Endothelial cell (in vitro differentiated cells): ENCODE data around the gene HLA-DMA. TPM values are rescaled to one million over a fixed set of nuclear protein-coding genes. Genes with fewer than 3 reads are reported as not detected.

Experiments
- DNase-seq: peaks from one replicate; pipeline ENCODE4 v3.0.0; 2021; ENCODE audit warnings: low spot score
- H3K27ac Mint-ChIP-seq: one replicate; pipeline ENCODE4 v1.8.0; 2021; ENCODE audit warnings: mixed read lengths, inconsistent platforms; ENCODE audit not compliant: unreplicated experiment
- H3K27me3 Mint-ChIP-seq: one replicate; pipeline ENCODE4 v1.8.0; 2021; ENCODE audit warnings: mild to moderate bottlenecking, moderate library complexity, mixed read lengths, inconsistent platforms; ENCODE audit not compliant: unreplicated experiment
- H3K36me3 Mint-ChIP-seq: one replicate; pipeline ENCODE4 v1.8.0; 2021; ENCODE audit warnings: mild to moderate bottlenecking, low read depth, mixed read lengths, inconsistent platforms; ENCODE audit not compliant: unreplicated experiment
- H3K4me1 Mint-ChIP-seq: one replicate; pipeline ENCODE4 v1.8.0; 2021; ENCODE audit warnings: mild to moderate bottlenecking, mixed read lengths, inconsistent platforms; ENCODE audit not compliant: unreplicated experiment
- H3K4me3 Mint-ChIP-seq: one replicate; pipeline ENCODE4 v1.8.0; 2021; ENCODE audit warnings: mild to moderate bottlenecking, mixed read lengths, inconsistent platforms; ENCODE audit not compliant: unreplicated experiment
- H3K9me3 Mint-ChIP-seq: one replicate; pipeline ENCODE4 v1.8.0; 2021; ENCODE audit warnings: mixed read lengths, inconsistent platforms; ENCODE audit not compliant: unreplicated experiment
- CTCF ChIP-seq: fragments of 200-600 bp; sonication (generic); IDR thresholded peaks from one replicate; pipeline ENCODE4 v1.5.0; 2021; ENCODE audit warnings: antibody characterized with exemption; ENCODE audit not compliant: unreplicated experiment
- total RNA-seq: library from RNA; stranded (reverse); fragmentation: NEBNext Ultra II Directional; extraction: Animal tissue kit (Norgen Biotek cat#: 25700); gene quantifications from one replicate; pipeline ENCODE4 v1.2.1, GENCODE V29; 2021; ENCODE audit not compliant: unreplicated experiment

Gene HLA-DMA
- total RNA-seq, 1 donor from 2014 or later, result 13.0 TPM

GRCh38 chr6:32937230-32937633 is 15.7 kb downstream of the HLA-DMA start:
- Mint-ChIP-seq H3K4me1 (peaks cover 27% of the 10 kb centered on the region), H3K4me3 (no peak overlapping the region), H3K27ac (no peak overlapping the region), H3K27me3 (peaks cover 3% of the 10 kb centered on the region), H3K36me3 (no peaks in the 10 kb centered on the region), H3K9me3 (no peaks in the 10 kb centered on the region)
- no peak for DNase-seq
- no peak for TF ChIP-seq CTCF

GRCh38 chr6:32936239-32937152 is 16.4 kb downstream of the HLA-DMA start:
- DNase-seq, result no peak
- no peak overlapping the region for H3K4me3 Mint-ChIP-seq
- no peak for TF ChIP-seq CTCF
- H3K27me3 Mint-ChIP-seq, result peaks cover 3% of the 10 kb centered on the region
- no peaks in the 10 kb centered on the region for H3K36me3 Mint-ChIP-seq
- H3K4me1 Mint-ChIP-seq, result peaks cover 27% of the 10 kb centered on the region
- H3K9me3 Mint-ChIP-seq, result no peaks in the 10 kb centered on the region
- no peak overlapping the region for H3K27ac Mint-ChIP-seq

- no peaks in the 10 kb centered on the region for H3K36me3 Mint-ChIP-seq
- H3K4me1 Mint-ChIP-seq, result peaks cover 22% of the 10 kb centered on the region
- H3K9me3 Mint-ChIP-seq, result no peaks in the 10 kb centered on the region
- no peak overlapping the region for H3K27ac Mint-ChIP-seq
- no peak overlapping the region for H3K4me3 Mint-ChIP-seq
- peaks cover 3% of the 10 kb centered on the region for H3K27me3 Mint-ChIP-seq
- no peak for DNase-seq
- TF ChIP-seq CTCF, result no peak
Observed at GRCh38 chr6:32935551-32936238, 17.2 kb downstream of the HLA-DMA start.

GRCh38 chr6:32933661-32934085 is 19.2 kb downstream of the HLA-DMA start:
- H3K27me3 Mint-ChIP-seq, result peaks cover 3% of the 10 kb centered on the region
- peak; percentile 62 for DNase-seq
- no peaks in the 10 kb centered on the region for H3K36me3 Mint-ChIP-seq
- H3K4me1 Mint-ChIP-seq, result peaks cover 22% of the 10 kb centered on the region
- no peaks in the 10 kb centered on the region for H3K9me3 Mint-ChIP-seq
- no peak overlapping the region for H3K4me3 Mint-ChIP-seq
- peak; percentile 58 for TF ChIP-seq CTCF
- H3K27ac Mint-ChIP-seq, result no peak overlapping the region
